ENCODE data around the gene SPCS3.
"Not testable (repeated sequence)": the region's sequence is repeated elsewhere in the genome, so short reads cannot be mapped to it uniquely, and the experiment has no call there.

SPCS3 gene

DNA sequence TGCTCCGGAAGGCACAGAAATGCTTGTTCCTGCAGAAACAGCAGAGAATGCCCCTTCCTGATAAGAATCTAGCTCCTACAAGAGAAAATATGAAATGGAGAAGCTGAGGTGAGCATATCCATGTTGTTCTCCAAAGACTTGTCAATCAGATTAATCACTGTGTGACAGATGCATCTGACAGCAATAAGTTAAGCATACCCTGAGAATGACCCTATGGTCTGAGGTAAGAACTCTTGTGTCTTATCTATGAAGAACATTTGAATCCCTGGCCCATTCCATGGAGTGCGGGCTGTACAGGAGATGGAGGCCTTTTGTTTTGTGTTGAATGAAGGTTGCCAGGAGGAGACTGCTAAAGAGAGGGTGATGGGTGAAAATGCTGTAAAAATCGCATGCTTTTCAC lies 29.2 kb upstream of the SPCS3 start:
- no peak for DNase-seq (ENCODE audit: low read depth)
- H3K4me3 ChIP-seq (ENCODE audit: control insufficient read depth, low read depth, low read length), result no peak overlapping the region
- TF ChIP-seq CTCF (IDR thresholded peaks at IDR 0.05; ENCODE audit: control insufficient read depth, insufficient read depth, low read depth, low read length, missing control alignments), result no peak

GRCh38 chr4:176291748-176292147 lies 28.0 kb upstream of the SPCS3 start:
- no peak for TF ChIP-seq CTCF (IDR thresholded peaks at IDR 0.05; ENCODE audit: control insufficient read depth, insufficient read depth, low read depth, low read length, missing control alignments)
- H3K4me3 ChIP-seq (ENCODE audit: control insufficient read depth, low read depth, low read length), result no peak overlapping the region
- no peak for DNase-seq (ENCODE audit: low read depth)

GRCh38 chr4:176292920-176293319 lies 26.8 kb upstream of the SPCS3 start:
- no peak for TF ChIP-seq CTCF (IDR thresholded peaks at IDR 0.05; ENCODE audit: control insufficient read depth, insufficient read depth, low read depth, low read length, missing control alignments)
- no peak overlapping the region for H3K4me3 ChIP-seq (ENCODE audit: control insufficient read depth, low read depth, low read length)
- no peak for DNase-seq (ENCODE audit: low read depth)

GRCh38 chr4:176293660-176294059 lies 26.1 kb upstream of the SPCS3 start:
- no peak for TF ChIP-seq CTCF (IDR thresholded peaks at IDR 0.05; ENCODE audit: control insufficient read depth, insufficient read depth, low read depth, low read length, missing control alignments)
- H3K4me3 ChIP-seq (ENCODE audit: control insufficient read depth, low read depth, low read length), result no peak overlapping the region

DNA sequence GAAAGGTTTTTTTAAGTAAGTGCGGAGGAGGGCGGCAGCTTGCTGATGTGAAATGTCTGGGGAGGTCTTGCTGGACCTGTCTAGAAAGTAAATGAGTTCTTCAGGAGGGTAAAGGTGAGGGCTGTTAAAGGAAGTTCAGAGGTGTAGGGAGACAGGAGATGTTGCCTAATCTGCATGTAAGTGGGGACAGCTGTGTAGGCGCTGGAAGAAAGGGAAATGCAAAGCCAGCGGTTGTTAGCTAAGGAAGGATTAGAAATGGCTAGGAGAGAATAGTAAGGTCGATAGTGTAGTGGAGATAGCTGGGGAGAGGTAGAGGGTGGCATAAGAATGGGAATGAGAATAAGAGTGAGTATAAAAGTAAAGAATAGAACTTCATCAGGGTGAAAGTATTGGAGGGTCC lies 23.9 kb upstream of the SPCS3 start:
- not testable (repeated sequence) for DNase-seq (ENCODE audit: low read depth); H3K4me3 ChIP-seq (ENCODE audit: control insufficient read depth, low read depth, low read length)

More at GRCh38 chr4:176293660-176294059, 26.1 kb upstream of the SPCS3 start:
- DNase-seq (ENCODE audit: low read depth), result no peak

- no peak for TF ChIP-seq CTCF (IDR thresholded peaks at IDR 0.05; ENCODE audit: control insufficient read depth, insufficient read depth, low read depth, low read length, missing control alignments)
These were observed 21.1 kb upstream of the SPCS3 start for GRCh38 chr4:176298664-176299063.

GRCh38 chr4:176300036-176300435 lies 19.7 kb upstream of the SPCS3 start:
- no peak for TF ChIP-seq CTCF (IDR thresholded peaks at IDR 0.05; ENCODE audit: control insufficient read depth, insufficient read depth, low read depth, low read length, missing control alignments)
- no peak overlapping the region for H3K4me3 ChIP-seq (ENCODE audit: control insufficient read depth, low read depth, low read length)
- DNase-seq (ENCODE audit: low read depth), result no peak

More at GRCh38 chr4:176298664-176299063, 21.1 kb upstream of the SPCS3 start:
- H3K4me3 ChIP-seq (ENCODE audit: control insufficient read depth, low read depth, low read length), result no peak overlapping the region
- DNase-seq (ENCODE audit: low read depth), result no peak

Measured in AG09309 (cell line).